Epithelial cell of proximal tubule (primary cell): Measurements from ENCODE around the gene SLC17A8. TPM values are rescaled to one million over a fixed set of nuclear protein-coding genes. Genes with fewer than 3 reads are reported as not detected.
"Not testable (repeated sequence)": the region's sequence is repeated elsewhere in the genome, so short reads cannot be mapped to it uniquely, and the experiment has no call there.

Source experiments
- DNase-seq: peaks from one replicate; pipeline ENCODE4 v3.0.0-alpha.2; 2011; ENCODE audit warnings: low read depth
- H3K4me3 ChIP-seq: 2 replicates; pipeline ENCODE4 v1.5.1; 2011; ENCODE audit warnings: low read depth, mild to moderate bottlenecking, low read length
- total RNA-seq: library from RNA; depleted of rRNA; stranded (reverse); fragments of >200 nt; gene quantifications from 2 replicates; pipeline ENCODE4 v1.2.3, GENCODE V29; 2015
- TF ChIP-seq, protein P1 (sequence below): conservative IDR thresholded peaks from 2 replicates; pipeline ENCODE4 v1.5.1; 2012; ENCODE audit warnings: low read depth, mild to moderate bottlenecking, low read length

The SLC17A8 gene
- total RNA-seq, result not detected in 2 replicates

DNA sequence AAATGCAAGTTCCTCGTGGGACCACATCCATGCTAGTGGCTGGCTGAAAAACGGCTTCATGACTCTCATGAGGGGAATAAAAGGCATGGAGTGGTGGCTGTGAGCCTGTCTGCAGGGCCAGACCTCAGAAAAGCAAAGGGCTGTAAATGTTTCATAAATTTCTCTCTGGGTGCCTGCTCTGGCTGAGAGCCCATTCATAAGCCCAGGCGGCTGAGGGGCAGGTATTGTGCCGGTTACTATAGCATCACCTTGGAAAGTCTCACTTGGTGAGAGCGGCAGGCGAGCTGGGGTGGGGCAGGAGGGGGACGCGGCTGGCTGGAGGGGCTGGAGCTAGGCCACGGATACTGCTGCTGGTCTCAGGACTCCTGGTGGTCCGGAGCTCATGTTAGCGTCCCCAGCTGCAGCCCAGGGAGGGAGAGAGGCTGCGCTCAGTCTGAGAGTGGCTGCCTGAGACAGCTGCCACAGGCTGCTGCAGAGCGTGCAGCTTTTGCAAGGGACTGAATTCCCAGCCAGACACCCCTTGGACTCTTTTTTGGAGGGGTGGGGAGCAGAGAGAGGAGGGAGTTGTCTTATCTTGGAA lies at the start of gene SLC17A8:
SLC17A8 (plus strand) TSS at position 431 of the 580 bp plus-strand sequence. CDS start 318 bp downstream, outside the sequence.
- TF ChIP-seq, protein P1, sequence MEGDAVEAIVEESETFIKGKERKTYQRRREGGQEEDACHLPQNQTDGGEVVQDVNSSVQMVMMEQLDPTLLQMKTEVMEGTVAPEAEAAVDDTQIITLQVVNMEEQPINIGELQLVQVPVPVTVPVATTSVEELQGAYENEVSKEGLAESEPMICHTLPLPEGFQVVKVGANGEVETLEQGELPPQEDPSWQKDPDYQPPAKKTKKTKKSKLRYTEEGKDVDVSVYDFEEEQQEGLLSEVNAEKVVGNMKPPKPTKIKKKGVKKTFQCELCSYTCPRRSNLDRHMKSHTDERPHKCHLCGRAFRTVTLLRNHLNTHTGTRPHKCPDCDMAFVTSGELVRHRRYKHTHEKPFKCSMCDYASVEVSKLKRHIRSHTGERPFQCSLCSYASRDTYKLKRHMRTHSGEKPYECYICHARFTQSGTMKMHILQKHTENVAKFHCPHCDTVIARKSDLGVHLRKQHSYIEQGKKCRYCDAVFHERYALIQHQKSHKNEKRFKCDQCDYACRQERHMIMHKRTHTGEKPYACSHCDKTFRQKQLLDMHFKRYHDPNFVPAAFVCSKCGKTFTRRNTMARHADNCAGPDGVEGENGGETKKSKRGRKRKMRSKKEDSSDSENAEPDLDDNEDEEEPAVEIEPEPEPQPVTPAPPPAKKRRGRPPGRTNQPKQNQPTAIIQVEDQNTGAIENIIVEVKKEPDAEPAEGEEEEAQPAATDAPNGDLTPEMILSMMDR, result no peak
- H3K4me3 ChIP-seq, result peak within 1 kb of the TSS; percentile 1
- DNase-seq, result no peak

DNA sequence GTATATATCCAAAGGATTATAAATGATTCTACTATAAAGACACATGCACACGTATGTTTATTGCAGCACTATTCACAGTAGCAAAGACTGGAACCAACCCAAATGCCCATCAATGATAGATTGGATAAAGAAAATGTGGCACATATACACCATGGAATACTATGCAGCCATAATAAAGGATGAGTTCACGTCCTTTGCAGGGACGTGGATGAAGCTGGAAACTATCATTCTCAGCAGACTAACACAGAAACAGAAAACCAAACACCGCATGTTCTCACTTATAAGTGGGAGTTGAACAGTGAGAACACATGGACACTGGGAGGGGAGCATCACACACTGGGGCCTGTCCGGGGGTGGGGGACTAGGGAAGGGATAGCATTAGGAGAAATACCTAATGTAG lies 48.7 kb upstream of the SLC17A8 start:
- DNase-seq, H3K4me3 ChIP-seq: not testable (repeated sequence)

DNA sequence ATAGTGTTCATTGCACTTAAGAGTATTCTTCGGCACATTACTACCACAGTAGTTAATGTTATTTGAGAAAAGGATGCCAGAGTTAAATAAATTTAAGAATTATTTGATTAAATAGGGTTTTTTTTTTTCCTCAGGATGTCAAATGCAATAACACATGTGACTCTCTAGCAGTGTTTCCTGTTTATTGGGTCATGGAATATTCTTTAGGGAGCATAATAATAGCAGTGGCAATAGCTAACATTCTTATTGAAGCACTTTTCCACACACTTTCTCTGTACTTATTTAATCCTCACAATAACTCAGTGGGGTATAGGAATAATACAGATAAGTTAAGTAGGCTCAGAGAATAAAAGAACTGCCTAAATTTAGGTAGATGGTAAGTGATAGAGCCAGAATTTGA lies 45.6 kb upstream of the SLC17A8 start:
- no peak for DNase-seq
- TF ChIP-seq, protein P1, result no peak
- H3K4me3 ChIP-seq, result no peak overlapping the region

DNA sequence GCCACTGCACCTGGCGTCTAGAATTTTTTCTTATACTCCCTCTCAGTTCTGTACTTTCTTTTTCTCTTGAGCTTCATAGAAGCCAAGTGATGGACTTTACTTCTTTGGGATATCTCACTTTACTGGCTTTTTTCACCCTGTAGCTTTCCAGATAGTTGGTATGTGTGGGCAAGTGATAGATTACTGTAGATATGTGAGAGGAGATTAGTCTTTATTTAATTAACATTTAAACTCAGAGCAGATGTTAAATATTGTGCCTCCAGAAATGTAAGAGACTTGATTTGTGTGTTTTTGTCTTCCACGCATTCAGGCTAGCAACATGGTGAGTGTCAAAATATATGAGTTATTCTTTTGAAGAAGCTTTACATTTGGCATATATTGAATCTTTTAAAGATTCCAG lies 39.5 kb upstream of the SLC17A8 start:
- H3K4me3 ChIP-seq, result no peak overlapping the region
- TF ChIP-seq, protein P1, result no peak
- DNase-seq, result no peak

DNA sequence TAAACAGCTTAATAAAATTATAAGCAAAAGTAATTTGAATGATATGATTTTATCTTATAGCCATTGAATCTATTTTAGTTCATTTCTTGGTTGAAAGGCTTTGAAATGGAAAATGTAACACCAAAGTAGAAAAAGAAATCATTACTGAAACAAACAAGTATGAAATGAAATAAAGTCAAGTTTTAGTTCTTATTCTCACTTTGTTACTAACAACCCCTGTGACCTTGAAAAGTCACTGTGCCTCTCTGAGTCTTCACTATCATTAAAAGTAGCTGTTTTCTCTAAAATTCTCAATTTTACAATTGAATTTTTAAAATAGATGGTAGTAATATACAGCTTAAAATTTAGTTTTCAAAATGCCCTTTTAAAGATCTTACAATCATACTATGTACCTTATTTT lies 32.4 kb upstream of the SLC17A8 start:
- no peak overlapping the region for H3K4me3 ChIP-seq
- DNase-seq, result no peak
- TF ChIP-seq, protein P1, result no peak

DNA sequence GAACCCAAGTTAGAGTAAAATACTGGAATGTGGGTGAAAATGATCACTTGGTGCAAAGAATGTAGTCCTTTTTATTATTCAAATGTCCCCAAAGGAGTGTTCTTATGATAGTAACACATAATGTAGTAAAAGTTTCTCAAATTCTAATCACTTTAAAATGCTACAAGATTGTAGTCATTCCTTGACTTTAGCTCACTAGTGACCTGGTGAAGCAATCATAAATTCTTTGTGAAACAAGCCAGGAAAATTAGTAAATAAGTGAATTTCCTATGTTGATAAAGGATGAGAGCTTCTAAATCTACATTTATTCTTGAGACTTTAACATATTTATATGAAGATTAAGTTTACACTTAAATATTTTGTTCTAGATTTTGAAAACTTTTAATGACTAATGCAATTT lies 30.7 kb upstream of the SLC17A8 start:
- TF ChIP-seq, protein P1, result no peak
- DNase-seq, result no peak
- no peak overlapping the region for H3K4me3 ChIP-seq

DNA sequence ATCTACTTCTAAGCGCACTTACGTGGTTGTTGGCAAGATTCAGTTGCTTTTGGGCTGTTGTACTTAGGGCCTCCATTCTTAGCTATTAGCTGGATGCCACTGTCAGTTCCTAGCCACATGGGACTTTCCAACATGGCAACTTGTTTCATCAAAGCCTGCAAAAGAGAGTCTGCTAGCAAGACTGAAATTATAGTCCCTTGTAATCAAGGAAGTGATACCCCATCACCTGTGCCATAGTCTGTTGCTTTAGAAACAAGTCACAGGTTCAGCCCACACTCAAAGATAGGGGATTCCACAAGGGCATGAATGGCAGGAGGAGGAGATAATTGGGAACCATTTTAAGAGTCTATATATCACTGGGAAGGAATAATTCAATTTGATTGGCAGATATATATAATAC lies 27.1 kb upstream of the SLC17A8 start:
- no peak for DNase-seq
- H3K4me3 ChIP-seq, result no peak overlapping the region
- TF ChIP-seq, protein P1, result no peak

DNA sequence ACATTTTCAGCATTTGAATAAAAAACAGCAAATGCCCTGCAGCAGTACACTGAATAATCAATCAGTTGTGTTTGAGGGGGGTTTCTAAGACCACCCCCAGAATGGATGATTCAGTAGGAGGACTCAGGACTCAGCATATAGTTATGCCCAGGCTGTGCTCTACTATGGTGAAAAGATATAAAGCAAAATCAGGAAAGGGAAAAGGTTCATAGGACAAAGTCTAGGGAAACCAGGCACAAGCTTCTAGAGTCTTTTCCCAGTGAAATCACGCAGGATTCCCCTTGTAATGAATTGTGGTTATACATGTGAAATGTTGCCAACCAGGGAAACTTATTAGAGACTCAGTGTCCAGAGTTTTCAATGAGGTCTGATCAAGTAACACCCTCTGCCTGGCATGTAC lies 25.0 kb upstream of the SLC17A8 start:
- TF ChIP-seq, protein P1, result no peak
- DNase-seq, result no peak
- no peak overlapping the region for H3K4me3 ChIP-seq
